Cardiac muscle cell (in vitro differentiated cells and primary cell): Measurements from ENCODE around the gene TMEM139. TPM values are rescaled to one million over a fixed set of nuclear protein-coding genes. Genes with fewer than 3 reads are reported as not detected.

Source experiments
- DNase-seq, 2 donors: peaks; one replicate each; pipeline versions ENCODE4 v3.0.0 to v3.0.0-alpha.2; 2010 to 2017; ENCODE audit warnings: low read depth in 1 of 2, low spot score in 1 of 2
- H3K27ac ChIP-seq: fragments of 200-600 bp; sonication (generic); 2 replicates; pipeline ENCODE4 v1.5.1; 2016
- H3K27me3 ChIP-seq: fragments of 200-600 bp; sonication (generic); 2 replicates; pipeline ENCODE4 v1.6.0; 2016; ENCODE audit warnings: control low read depth
- H3K36me3 ChIP-seq: fragments of 200-600 bp; sonication (generic); 2 replicates; pipeline ENCODE4 v1.5.1; 2016; ENCODE audit warnings: control low read depth
- H3K4me1 ChIP-seq: fragments of 200-600 bp; sonication (generic); 2 replicates; pipeline ENCODE4 v1.8.1; 2017; ENCODE audit warnings: low read depth, mild to moderate bottlenecking, mixed run types
- H3K4me3 ChIP-seq: fragments of 200-600 bp; sonication (generic); 2 replicates; pipeline ENCODE4 v1.5.1; 2016; ENCODE audit warnings: mild to moderate bottlenecking
- H3K9me3 ChIP-seq: fragments of 200-600 bp; sonication (generic); 2 replicates; pipeline ENCODE4 v1.5.1; 2017; ENCODE audit warnings: low read depth, mild to moderate bottlenecking, control low read depth
- polyA plus RNA-seq: library from polyadenylated mRNA; unstranded; fragments of >200 nt; fragmentation: Nextera tagmentation; extraction: Ambion mirVana; gene quantifications from 2 replicates; pipeline ENCODE4 v1.2.1, GENCODE V29; 2016
- total RNA-seq: library from RNA; depleted of rRNA; stranded (reverse); fragments of >200 nt; gene quantifications from 2 replicates; pipeline ENCODE4 v1.2.3, GENCODE V29; 2016
- TF ChIP-seq, protein P1 (sequence below): IDR thresholded peaks from 2 replicates; pipeline ENCODE4 v1.5.1; 2012; ENCODE audit warnings: low read depth, mild to moderate bottlenecking, low read length

The TMEM139 gene
- total and polyA plus RNA-seq, 2 experiments from 2014 or later: 0.69 to 2.0 TPM

DNA sequence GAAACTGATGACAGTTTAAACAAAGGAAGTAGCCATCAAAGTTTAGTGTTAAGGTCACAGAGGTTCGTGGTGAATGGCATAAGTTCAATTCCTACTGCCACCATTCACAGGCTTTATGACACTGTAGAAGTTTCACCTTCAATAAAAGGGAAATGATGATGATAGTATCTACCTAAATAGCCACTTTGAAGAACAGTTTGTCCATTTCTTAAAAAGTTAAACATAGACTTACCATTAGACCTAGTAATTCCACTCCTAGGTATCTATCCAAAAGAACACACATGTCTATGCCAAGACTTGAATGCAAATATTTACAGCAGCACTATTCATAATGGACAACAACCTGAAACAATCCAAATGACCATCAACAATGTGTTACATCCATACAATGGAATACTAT lies 40.4 kb upstream of the TMEM139 start:
- Histone ChIP-seq H3K4me1 (no peaks in the 10 kb centered on the region), H3K27me3 (no peaks in the 10 kb centered on the region), H3K36me3 (no peaks in the 10 kb centered on the region), H3K4me3 (no peak overlapping the region), H3K27ac (no peak overlapping the region), H3K9me3 (no peaks in the 10 kb centered on the region)
- no peak for DNase-seq
- TF ChIP-seq, protein P1, sequence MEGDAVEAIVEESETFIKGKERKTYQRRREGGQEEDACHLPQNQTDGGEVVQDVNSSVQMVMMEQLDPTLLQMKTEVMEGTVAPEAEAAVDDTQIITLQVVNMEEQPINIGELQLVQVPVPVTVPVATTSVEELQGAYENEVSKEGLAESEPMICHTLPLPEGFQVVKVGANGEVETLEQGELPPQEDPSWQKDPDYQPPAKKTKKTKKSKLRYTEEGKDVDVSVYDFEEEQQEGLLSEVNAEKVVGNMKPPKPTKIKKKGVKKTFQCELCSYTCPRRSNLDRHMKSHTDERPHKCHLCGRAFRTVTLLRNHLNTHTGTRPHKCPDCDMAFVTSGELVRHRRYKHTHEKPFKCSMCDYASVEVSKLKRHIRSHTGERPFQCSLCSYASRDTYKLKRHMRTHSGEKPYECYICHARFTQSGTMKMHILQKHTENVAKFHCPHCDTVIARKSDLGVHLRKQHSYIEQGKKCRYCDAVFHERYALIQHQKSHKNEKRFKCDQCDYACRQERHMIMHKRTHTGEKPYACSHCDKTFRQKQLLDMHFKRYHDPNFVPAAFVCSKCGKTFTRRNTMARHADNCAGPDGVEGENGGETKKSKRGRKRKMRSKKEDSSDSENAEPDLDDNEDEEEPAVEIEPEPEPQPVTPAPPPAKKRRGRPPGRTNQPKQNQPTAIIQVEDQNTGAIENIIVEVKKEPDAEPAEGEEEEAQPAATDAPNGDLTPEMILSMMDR: no peak

DNA sequence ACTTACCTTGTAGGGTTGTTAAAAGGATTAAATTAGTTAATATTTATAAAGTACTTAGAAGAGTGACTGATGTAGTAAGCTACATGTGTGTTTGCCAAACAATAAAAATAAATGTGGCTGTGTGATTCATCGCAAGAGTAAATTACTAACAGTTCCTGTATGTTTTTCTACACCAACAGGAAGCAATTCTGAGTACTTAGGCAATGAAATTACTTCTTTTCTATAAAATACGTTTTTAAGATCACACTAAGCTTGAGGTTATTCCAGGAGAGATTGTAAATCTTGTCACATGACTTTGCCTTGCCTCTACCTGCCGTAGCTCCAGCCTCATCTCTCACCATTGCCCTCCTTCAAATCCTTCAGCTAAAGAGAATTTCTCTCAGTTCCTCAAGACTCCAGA lies 39.6 kb upstream of the TMEM139 start:
- peak in 1 of 2 donors; percentile 18 for DNase-seq
- Histone ChIP-seq H3K27me3 (no peaks in the 10 kb centered on the region), H3K9me3 (no peaks in the 10 kb centered on the region), H3K4me3 (no peak overlapping the region), H3K27ac (no peak overlapping the region), H3K4me1 (no peaks in the 10 kb centered on the region), H3K36me3 (no peaks in the 10 kb centered on the region)
- TF ChIP-seq, protein P1: no peak

DNA sequence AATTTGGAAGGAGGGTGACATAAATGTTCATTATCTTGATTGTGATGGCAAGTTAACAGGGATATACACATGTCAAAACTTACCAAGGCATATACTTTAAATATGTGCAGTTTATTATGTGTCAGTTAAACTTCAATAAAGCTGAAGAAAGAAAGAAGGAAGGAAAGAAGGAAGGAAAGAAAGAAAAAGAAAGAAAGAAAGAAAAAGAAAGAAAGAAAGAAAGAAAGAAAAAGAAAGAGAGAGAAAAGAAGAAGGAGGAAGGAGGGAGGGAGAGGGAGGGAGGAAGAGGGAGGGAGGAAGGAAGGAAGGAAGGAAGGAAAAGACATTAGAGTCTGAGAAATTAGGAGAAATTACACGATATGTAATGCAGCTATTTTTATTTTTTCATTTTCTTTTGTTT lies 37.4 kb upstream of the TMEM139 start:
- TF ChIP-seq, protein P1: no peak
- no peaks in the 10 kb centered on the region for H3K4me1 ChIP-seq
- H3K27ac ChIP-seq: no peak overlapping the region
- no peak for DNase-seq
- H3K9me3 ChIP-seq: no peaks in the 10 kb centered on the region
- H3K4me3 ChIP-seq: no peak overlapping the region
- no peaks in the 10 kb centered on the region for H3K36me3 ChIP-seq
- H3K27me3 ChIP-seq: no peaks in the 10 kb centered on the region

DNA sequence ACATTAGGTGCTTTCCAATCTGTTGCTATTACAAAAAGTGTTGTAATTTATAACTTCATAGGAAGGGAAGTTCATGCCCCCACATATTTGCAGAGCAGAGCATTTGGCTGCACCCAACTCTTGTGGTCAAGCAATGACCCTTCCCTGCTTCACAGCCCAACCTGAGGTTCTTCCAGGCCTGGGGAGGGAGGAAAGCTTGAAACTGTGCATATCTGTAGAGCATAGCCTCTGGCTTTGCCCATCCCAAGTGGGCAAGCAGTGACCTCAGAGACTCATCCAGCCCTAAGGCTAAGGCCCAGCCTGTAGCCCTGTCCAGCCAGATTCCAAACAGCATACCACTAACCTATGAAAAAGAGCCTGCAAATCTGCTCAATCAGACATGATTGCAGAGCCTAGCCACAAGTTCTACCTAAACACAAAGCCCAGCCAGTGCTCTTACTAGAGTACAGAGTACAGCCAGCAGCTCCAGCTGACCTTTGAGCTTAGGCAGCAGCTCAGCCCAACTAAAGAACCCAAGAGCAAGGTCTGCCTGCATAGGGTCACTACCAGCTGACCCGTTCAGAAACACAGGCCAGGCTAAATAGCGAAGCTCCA lies 35.9 kb upstream of the TMEM139 start:
- TF ChIP-seq, protein P1: no peak
- no peaks in the 10 kb centered on the region for H3K27me3 ChIP-seq

DNA sequence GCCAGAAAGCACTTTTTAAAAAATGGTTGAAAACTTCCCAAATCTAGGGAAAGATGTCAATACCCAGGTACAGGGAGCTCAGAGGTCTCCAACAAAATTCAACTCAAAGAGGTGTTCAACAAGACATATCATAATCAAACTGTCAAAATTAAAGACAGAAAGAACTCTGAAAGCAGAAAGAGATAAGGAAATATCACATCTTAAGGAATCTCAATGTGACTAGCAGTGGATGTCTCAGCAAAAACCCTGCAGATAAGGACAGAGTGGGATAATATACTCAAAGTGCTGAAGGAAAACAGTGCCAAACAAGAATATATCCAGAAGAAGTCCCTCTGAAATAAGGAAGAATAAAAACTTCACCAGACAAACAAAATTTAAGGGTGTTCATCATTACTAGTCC lies 34.6 kb upstream of the TMEM139 start:
- no peaks in the 10 kb centered on the region for H3K9me3 ChIP-seq
- no peak overlapping the region for H3K4me3 ChIP-seq
- H3K36me3 ChIP-seq: no peaks in the 10 kb centered on the region
- no peaks in the 10 kb centered on the region for H3K27me3 ChIP-seq
- H3K27ac ChIP-seq: no peak overlapping the region
- no peak for DNase-seq
- no peaks in the 10 kb centered on the region for H3K4me1 ChIP-seq
- TF ChIP-seq, protein P1: no peak

More for the DNA sequence above, 35.9 kb upstream of the TMEM139 start:
- Histone ChIP-seq H3K36me3 (no peaks in the 10 kb centered on the region), H3K4me1 (no peaks in the 10 kb centered on the region), H3K9me3 (no peaks in the 10 kb centered on the region), H3K4me3 (no peak overlapping the region), H3K27ac (no peak overlapping the region)
- peak in 1 of 2 donors; percentile 50 for DNase-seq
